ENCODE results near the gene POLA2. TPM values are rescaled to one million over a fixed set of nuclear protein-coding genes. Genes with fewer than 3 reads are reported as not detected.

The POLA2 gene
- total and polyA plus RNA-seq, 2 donors (not counting 3 experiments of a cell fraction or from before 2014, with no cell fraction given), result 24.0 to 30.0 TPM

DNA sequence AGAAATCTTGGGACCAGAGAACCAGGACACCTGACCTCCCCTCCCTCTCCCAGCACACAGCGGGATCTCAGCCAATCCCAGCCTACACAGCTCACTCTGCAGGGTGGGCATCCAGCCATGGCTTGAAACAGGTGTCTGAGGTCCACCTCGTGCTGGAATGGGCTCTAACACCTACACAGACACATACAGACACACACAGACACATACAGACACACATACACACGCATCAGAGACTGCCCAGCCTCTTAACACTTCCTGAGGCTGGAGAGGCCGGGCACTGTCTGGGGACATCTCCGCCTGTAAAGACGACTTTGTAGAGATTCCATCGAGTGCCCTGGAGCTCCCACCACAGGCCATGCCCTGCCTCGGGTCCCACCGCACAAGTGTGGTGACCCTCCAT, 43.3 kb upstream of the POLA2 start:
- CTCF ChIA-PET, result interaction anchor here (2.5 to 2.8 kb wide), 2 partner anchors 14 to 111 kb away, joined by 12 to 14 read pairs; no protein-coding TSS in a partner anchor
- Histone ChIP-seq H3K4me1 (ENCODE audit: control insufficient read depth, extremely low read depth, insufficient read depth, low read length) (peaks cover 4% of the 10 kb centered on the region), H2AFZ (ENCODE audit: low read depth, low read length) (no peak overlapping the region), H3K9me3 (replicated peaks; ENCODE audit: control insufficient read depth, insufficient read depth, low read length) (no peaks in the 10 kb centered on the region), H3K27ac (ENCODE audit: insufficient read depth, low read depth, low read length) (no peak overlapping the region), H3K36me3 (ENCODE audit: control insufficient read depth in 2 of 2, extremely low read depth in 1 of 2, insufficient read depth in 2 of 2, low read length in 2 of 2) (no peaks in the 10 kb centered on the region), H3K4me3 (replicated peaks in 1 of 3; ENCODE audit: insufficient read depth in 1 of 3, low read depth in 1 of 3, low read length in 3 of 3) (no peak overlapping the region), H3K27me3 (ENCODE audit: control insufficient read depth in 2 of 2, insufficient read depth in 2 of 2, low read length in 2 of 2) (no peaks in the 10 kb centered on the region), H3K79me2 (ENCODE audit: control insufficient read depth, insufficient read depth, low read length) (no peaks in the 10 kb centered on the region), H3K9ac (replicated peaks; ENCODE audit: extremely low read depth, insufficient read depth, low read length) (no peak overlapping the region), H3K9me1 (replicated peaks; ENCODE audit: control insufficient read depth, extremely low read depth, insufficient read depth, low read length) (no peaks in the 10 kb centered on the region), H3K4me2 (ENCODE audit: insufficient read depth, low read length) (no peak overlapping the region), H4K20me1 (replicated peaks; ENCODE audit: control insufficient read depth, extremely low read depth, insufficient read depth, low read length) (no peaks in the 10 kb centered on the region)
- dilution Hi-C loops (cut with MboI; ENCODE audit: extremely low pct_ligation_motif_present, low sequenced_read_pairs), result no loop called here
- TF ChIP-seq EZH2 (IDR thresholded peaks at IDR 0.05; ENCODE audit: borderline replicate concordance, low read depth, low read length, severe bottlenecking), result no peak
- DNase-seq (ENCODE audit: low read depth, low spot score) (no peak), FAIRE-seq (no peak)
- POLR2A ChIA-PET, result no interaction called here
- intact Hi-C loops (cut with micrococcal nuclease), result no loop called here
- BruUV-seq (replicated peaks), result no TSS peak

DNA sequence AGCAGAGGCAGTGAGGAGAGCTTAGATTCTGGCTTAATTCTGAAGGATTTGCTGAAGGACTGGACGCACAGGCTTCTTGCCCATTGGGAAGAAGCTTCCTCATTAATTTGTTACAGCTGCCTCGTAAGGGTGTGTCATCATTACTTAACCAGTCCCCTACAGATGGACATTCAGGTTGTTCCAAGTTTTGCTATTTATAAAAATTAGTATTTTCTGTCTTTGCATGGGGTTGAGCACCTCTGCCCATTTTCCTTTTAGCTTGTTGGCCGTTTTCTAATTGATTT, 41.9 kb upstream of the POLA2 start:
- H3K36me3 ChIP-seq (ENCODE audit: control insufficient read depth in 2 of 2, extremely low read depth in 1 of 2, insufficient read depth in 2 of 2, low read length in 2 of 2), result no peaks in the 10 kb centered on the region
- intact Hi-C loops (cut with micrococcal nuclease) (no loop called here), dilution Hi-C loops (cut with MboI; ENCODE audit: extremely low pct_ligation_motif_present, low sequenced_read_pairs) (no loop called here)
- POLR2A ChIA-PET, result no interaction called here
- no TSS peak for BruUV-seq (replicated peaks)
- FAIRE-seq (no peak), DNase-seq (ENCODE audit: low read depth, low spot score) (no peak)
- no peak overlapping the region for H3K4me3 ChIP-seq (replicated peaks in 1 of 3; ENCODE audit: insufficient read depth in 1 of 3, low read depth in 1 of 3, low read length in 3 of 3)
- TF ChIP-seq POLR2AphosphoS5 (IDR thresholded peaks at IDR 0.05; ENCODE audit: insufficient read depth, low read depth, low read length) (no peak), JUN (IDR thresholded peaks at IDR 0.05; ENCODE audit: borderline replicate concordance, insufficient read depth, insufficient read length, low read depth) (no peak), MYC (IDR thresholded peaks at IDR 0.05; ENCODE audit: low read depth, low read length) (no peak), POLR2A (IDR thresholded peaks at IDR 0.05; ENCODE audit: low read depth, low read length) (no peak), EZH2 (IDR thresholded peaks at IDR 0.05; ENCODE audit: borderline replicate concordance, low read depth, low read length, severe bottlenecking) (no peak), FOS (IDR thresholded peaks at IDR 0.05; ENCODE audit: borderline replicate concordance, insufficient read depth, low read length) (no peak), GATA2 (IDR thresholded peaks at IDR 0.05; ENCODE audit: insufficient read depth, insufficient read length, low read depth, low read length) (no peak)
- TF ChIP-seq, protein P1, sequence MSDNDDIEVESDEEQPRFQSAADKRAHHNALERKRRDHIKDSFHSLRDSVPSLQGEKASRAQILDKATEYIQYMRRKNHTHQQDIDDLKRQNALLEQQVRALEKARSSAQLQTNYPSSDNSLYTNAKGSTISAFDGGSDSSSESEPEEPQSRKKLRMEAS (IDR thresholded peaks at IDR 0.05; ENCODE audit: insufficient read depth, insufficient read length), result no peak
- TF ChIP-seq, protein P2, sequence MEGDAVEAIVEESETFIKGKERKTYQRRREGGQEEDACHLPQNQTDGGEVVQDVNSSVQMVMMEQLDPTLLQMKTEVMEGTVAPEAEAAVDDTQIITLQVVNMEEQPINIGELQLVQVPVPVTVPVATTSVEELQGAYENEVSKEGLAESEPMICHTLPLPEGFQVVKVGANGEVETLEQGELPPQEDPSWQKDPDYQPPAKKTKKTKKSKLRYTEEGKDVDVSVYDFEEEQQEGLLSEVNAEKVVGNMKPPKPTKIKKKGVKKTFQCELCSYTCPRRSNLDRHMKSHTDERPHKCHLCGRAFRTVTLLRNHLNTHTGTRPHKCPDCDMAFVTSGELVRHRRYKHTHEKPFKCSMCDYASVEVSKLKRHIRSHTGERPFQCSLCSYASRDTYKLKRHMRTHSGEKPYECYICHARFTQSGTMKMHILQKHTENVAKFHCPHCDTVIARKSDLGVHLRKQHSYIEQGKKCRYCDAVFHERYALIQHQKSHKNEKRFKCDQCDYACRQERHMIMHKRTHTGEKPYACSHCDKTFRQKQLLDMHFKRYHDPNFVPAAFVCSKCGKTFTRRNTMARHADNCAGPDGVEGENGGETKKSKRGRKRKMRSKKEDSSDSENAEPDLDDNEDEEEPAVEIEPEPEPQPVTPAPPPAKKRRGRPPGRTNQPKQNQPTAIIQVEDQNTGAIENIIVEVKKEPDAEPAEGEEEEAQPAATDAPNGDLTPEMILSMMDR (IDR thresholded peaks at IDR 0.05; ENCODE audit: extremely low read depth in 1 of 2, insufficient read depth in 1 of 2, low read depth in 1 of 2, low read length in 2 of 2), result no peak
- H3K4me1 ChIP-seq (ENCODE audit: control insufficient read depth, extremely low read depth, insufficient read depth, low read length), result peaks cover 6% of the 10 kb centered on the region
- no peaks in the 10 kb centered on the region for H3K79me2 ChIP-seq (ENCODE audit: control insufficient read depth, insufficient read depth, low read length)
- no peaks in the 10 kb centered on the region for H3K9me1 ChIP-seq (replicated peaks; ENCODE audit: control insufficient read depth, extremely low read depth, insufficient read depth, low read length)
- no peak overlapping the region for H3K27ac ChIP-seq (ENCODE audit: insufficient read depth, low read depth, low read length)
- H3K9ac ChIP-seq (replicated peaks; ENCODE audit: extremely low read depth, insufficient read depth, low read length), result no peak overlapping the region
- H4K20me1 ChIP-seq (replicated peaks; ENCODE audit: control insufficient read depth, extremely low read depth, insufficient read depth, low read length), result no peaks in the 10 kb centered on the region
- H3K27me3 ChIP-seq (ENCODE audit: control insufficient read depth in 2 of 2, insufficient read depth in 2 of 2, low read length in 2 of 2), result no peaks in the 10 kb centered on the region
- H2AFZ ChIP-seq (ENCODE audit: low read depth, low read length), result no peak overlapping the region
- no peaks in the 10 kb centered on the region for H3K9me3 ChIP-seq (replicated peaks; ENCODE audit: control insufficient read depth, insufficient read depth, low read length)
- no peak overlapping the region for H3K4me2 ChIP-seq (ENCODE audit: insufficient read depth, low read length)
- CTCF ChIA-PET, result interaction anchor here (0.7 to 2.8 kb wide), 5 partner anchors 9 to 110 kb away, joined by 3 to 14 read pairs (median 3); no protein-coding TSS in a partner anchor

All from endothelial cell of umbilical vein (primary cell).